GM19324 (cell line): ENCODE measurements around the gene GLMN.

Source experiments
- ATAC-seq: cut with Tn5 transposase; IDR thresholded peaks from one replicate; pipeline ENCODE4 v1.9.1; 2021; ENCODE audit warnings: mild to moderate bottlenecking, moderate library complexity; ENCODE audit not compliant: unreplicated experiment, low FRiP score

GLMN gene

GRCh38 chr1:92203105-92203504, 95.7 kb downstream of the GLMN start:
- no peak for ATAC-seq

DNA sequence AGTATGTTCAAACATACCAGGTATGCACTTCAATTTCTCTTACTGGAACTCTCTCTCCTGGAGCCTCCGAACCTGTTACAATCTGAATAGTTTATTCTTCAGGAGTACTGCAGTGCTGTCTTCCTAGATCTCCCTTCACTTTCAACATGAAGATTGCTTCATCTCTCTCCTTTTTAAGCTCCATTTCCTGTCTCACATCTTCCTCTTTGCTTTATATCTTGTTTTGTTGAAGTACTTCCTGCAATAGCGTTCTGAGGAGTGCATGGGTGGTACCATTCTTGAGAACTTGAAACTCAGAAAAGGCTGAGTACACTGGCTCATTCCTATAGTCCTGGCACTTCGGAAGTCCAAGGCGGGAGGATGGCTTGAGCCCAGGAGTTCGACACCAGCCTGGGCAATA, 96.8 kb downstream of the GLMN start:
- ATAC-seq = no peak
